ACC112 (cell line): ENCODE data around the gene PANX2.

Experiments
- H2AFZ ChIP-seq: fragments of 200-600 bp; sonication (generic); one replicate; pipeline ENCODE4 v1.6.0; 2017; ENCODE audit warnings: antibody characterized with exemption, low read length; ENCODE audit not compliant: unreplicated experiment
- H3K27ac ChIP-seq: fragments of 200-600 bp; sonication (generic); 2 replicates; pipeline ENCODE4 v1.5.1; 2014; ENCODE audit warnings: low read depth, mild to moderate bottlenecking, antibody characterized with exemption, low read length, moderate library complexity
- H3K27me3 ChIP-seq: fragments of 200-600 bp; sonication (generic); 2 replicates; pipeline ENCODE4 v1.6.1; 2014; ENCODE audit warnings: mild to moderate bottlenecking, antibody characterized with exemption, low read length, moderate library complexity, mixed read lengths; ENCODE audit not compliant: insufficient read depth
- H3K36me3 ChIP-seq: fragments of 200-600 bp; sonication (generic); 2 replicates; pipeline ENCODE4 v1.6.1; 2016; ENCODE audit warnings: mild to moderate bottlenecking, antibody characterized with exemption, low read length, moderate library complexity, mixed read lengths; ENCODE audit not compliant: insufficient read depth
- H3K4me1 ChIP-seq: fragments of 200-600 bp; sonication (generic); one replicate; pipeline ENCODE4 v1.6.1; 2016; ENCODE audit warnings: low read length, mixed read lengths; ENCODE audit not compliant: insufficient read depth, unreplicated experiment, control insufficient read depth
- H3K4me3 ChIP-seq: fragments of 200-600 bp; sonication (generic); 2 replicates; pipeline ENCODE4 v1.5.1; 2014; ENCODE audit warnings: mild to moderate bottlenecking, low read depth, low read length
- H3K79me2 ChIP-seq: fragments of 200-600 bp; sonication (generic); one replicate; pipeline ENCODE4 v1.6.0; 2016; ENCODE audit warnings: low read length; ENCODE audit not compliant: control insufficient read depth, unreplicated experiment, insufficient read depth

PANX2 gene

DNA sequence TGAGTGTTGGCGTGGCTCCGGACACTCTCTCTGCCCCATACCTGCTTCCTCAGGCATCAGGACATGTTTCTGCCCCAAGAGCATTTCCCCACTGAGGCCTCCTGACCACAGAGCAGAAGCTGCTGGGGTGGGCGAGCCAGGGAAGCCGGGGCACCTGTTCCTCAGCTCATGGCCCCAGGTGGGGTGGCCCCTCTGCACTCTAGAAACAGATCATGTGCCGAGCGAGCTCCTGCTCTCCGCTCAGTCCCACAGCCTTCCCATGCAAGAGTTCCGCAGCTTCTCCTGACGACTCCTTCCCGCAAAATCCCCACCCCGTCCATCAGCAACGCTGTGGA lies 22.4 kb upstream of the PANX2 start:
- Histone ChIP-seq H3K27me3 (no peaks in the 10 kb centered on the region), H3K4me3 (no peak overlapping the region), H2AFZ (no peak overlapping the region), H3K36me3 (no peaks in the 10 kb centered on the region), H3K79me2 (no peaks in the 10 kb centered on the region), H3K27ac (no peak overlapping the region), H3K4me1 (no peaks in the 10 kb centered on the region)

DNA sequence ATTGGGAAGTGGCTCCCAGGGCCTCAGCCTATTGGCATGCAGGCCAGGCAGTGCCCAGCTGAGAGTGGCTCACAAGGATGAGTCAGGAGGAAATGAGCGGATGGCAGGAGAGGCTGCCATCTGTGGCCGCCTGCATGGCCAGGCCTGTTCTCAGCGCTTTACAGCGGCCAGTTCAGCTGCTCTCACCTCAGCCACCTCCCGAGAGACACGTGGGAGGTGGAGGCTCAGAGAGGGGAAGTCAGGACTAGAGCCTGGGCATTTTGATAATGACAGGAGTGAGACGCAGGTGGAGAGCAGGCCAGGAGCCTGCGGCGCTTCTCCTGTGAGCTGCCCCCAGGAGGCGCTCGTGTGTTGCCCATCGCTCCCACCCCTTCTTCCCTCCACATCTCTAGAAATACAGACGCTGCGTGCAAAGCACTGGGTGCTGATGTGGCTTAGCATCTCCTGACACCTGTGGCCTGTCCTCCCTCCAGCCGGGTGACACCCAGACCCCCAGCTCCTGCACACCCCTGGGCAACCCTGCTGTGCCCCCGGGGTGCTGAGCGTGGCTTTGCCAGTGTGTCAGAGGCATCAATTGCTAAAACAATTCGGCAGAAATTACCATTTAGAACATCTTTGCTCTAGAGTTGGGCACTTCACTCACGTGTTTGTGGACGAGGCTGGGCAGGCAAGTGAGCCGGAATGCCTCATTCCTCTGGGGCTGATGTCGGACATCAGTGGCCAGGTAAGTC lies 21.4 kb upstream of the PANX2 start:
- Histone ChIP-seq H3K36me3 (no peaks in the 10 kb centered on the region), H3K27me3 (no peaks in the 10 kb centered on the region), H3K4me1 (no peaks in the 10 kb centered on the region), H3K4me3 (no peak overlapping the region), H3K79me2 (no peaks in the 10 kb centered on the region), H2AFZ (no peak overlapping the region), H3K27ac (no peak overlapping the region)

DNA sequence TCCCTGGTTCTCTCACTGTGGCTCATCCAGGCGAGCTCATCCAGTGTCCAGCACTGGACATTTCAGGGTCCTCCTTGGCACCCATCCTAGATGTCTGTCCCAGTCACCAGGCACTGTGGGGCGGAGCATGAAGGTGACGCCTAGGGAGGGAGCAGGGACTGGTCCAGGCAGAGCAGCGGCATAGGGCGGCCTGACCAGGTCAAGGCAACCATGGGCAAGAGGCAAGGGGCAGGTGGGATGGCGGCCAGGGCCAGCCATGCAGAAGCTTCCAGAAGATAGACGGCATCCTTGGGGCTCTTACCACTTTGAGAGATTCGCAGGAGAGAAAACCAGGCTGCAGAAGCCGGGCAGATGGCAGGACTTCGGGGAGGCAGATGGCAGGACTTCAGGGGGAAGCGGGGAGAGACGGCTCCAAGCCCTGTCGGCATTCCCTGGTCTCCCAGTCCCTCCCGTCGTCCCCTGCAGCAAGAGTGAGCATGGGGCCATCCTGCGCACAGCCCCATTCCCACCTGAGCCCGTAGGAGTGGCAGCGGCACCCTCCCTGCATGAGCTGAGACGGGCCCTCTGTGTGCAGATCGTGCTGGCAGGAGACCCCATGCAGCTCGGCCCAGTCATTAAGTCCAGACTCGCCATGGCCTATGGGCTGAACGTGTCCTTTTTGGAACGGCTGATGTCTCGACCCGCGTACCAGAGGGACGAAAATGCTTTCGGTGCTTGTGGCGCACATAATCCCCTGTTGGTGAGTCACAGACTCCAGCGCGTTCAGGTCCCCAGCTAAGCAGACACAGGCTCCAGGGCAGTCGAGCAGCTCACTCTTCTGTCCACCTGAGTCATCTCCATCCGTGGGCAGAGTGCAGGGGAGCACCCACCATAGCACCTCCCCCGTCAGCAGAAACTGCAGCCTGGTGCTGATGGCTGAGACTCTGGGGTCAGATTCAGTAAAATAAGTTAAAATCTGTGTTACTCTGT lies 20.1 kb upstream of the PANX2 start:
- Histone ChIP-seq H3K27ac (no peak overlapping the region), H2AFZ (no peak overlapping the region), H3K27me3 (no peaks in the 10 kb centered on the region)

DNA sequence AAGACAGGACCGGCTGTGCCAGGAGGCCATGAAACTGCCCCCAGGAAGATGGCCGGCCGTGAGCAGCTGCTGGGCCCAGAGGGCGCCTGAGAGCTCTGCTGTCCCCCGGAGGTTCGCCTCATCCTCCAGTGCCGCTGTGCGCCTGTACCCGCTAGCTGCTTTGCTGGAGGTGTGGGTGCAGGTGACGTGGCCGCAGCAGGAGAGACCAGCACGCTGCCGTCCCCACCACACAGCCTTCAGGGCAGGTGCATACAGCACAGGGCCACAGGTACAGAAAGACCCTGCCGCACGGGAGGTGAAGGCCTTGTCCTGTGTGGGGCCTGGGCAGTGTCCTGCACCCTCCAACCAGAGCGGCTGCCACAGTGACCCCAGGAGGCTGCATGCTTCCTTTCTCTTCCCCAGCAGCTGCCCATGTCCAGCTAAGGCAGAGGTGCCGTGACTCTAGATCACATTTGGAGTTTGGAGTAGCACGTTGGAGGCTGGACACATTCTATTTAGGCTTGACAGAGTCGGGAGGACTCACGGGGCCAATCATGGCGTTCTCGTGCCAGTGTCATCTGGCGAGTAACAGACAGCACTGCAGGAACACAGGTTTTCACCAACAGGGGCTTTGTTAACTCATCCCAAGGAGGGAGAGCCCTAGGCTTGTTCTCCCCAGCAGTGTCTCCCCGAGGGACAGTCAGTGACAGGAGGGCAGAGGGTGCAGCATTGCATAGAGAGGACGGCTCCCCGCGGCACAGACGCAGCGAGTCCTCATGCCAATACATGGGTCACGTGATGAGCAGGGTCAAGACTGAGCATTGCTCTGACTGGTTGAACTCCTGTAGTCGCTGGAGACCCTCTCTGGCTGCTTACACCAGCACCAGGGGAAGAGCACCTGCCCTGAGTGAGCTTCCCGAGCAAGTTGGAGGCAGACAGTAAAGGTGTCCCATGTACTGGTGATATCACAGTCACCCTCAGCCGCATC lies 18.7 kb upstream of the PANX2 start:
- Histone ChIP-seq H2AFZ (no peak overlapping the region), H3K36me3 (no peaks in the 10 kb centered on the region), H3K27me3 (no peaks in the 10 kb centered on the region), H3K79me2 (no peaks in the 10 kb centered on the region), H3K27ac (no peak overlapping the region), H3K4me1 (no peaks in the 10 kb centered on the region), H3K4me3 (no peak overlapping the region)

More for the DNA sequence above, 20.1 kb upstream of the PANX2 start:
- H3K4me1 ChIP-seq = no peaks in the 10 kb centered on the region
- no peak overlapping the region for H3K4me3 ChIP-seq
- no peaks in the 10 kb centered on the region for H3K36me3 ChIP-seq
- no peaks in the 10 kb centered on the region for H3K79me2 ChIP-seq

- Histone ChIP-seq H3K36me3 (no peaks in the 10 kb centered on the region), H3K4me3 (no peak overlapping the region), H3K4me1 (no peaks in the 10 kb centered on the region), H3K79me2 (no peaks in the 10 kb centered on the region), H3K27me3 (no peaks in the 10 kb centered on the region), H3K27ac (no peak overlapping the region), H2AFZ (no peak overlapping the region)
Observed at GRCh38 chr22:50153056-50153755, 17.3 kb upstream of the PANX2 start.

GRCh38 chr22:50153756-50154140 lies 16.8 kb upstream of the PANX2 start:
- no peak overlapping the region for H2AFZ ChIP-seq
- H3K4me1 ChIP-seq = no peaks in the 10 kb centered on the region
- H3K27me3 ChIP-seq = no peaks in the 10 kb centered on the region
- H3K79me2 ChIP-seq = no peaks in the 10 kb centered on the region
- no peak overlapping the region for H3K27ac ChIP-seq
- no peaks in the 10 kb centered on the region for H3K36me3 ChIP-seq
- H3K4me3 ChIP-seq = no peak overlapping the region

DNA sequence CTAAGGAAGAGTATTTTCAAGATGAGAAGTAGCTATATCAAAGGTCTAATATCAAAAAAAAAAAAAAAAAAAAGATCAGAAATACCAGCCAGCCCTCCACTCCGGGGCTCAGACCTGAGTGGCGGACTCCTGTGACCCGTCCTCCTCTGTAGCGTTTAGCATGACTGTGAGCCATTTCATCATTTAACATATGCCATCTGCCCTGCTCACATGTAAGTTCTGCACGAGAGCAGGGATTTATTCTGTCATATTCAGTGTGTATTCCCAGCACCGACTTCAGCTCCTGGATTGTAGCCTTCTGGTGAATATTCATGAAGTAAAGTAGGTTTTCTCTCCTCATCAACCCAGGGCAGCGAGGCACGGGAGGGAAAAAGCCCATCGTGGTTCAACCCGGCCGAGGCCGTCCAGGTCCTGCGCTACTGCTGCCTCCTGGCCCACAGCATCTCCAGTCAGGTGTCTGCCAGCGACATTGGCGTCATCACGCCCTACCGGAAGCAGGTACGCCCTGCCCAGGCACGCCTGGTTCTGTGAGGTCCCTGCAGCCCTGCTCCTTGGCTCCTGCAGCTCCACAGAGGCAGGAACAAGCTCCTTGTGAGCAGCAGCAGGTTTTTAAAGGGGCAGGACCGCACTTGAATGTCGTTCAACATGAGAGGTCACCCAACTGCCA lies 12.7 kb upstream of the PANX2 start:
- Histone ChIP-seq H3K4me3 (no peak overlapping the region), H3K27ac (no peak overlapping the region), H3K27me3 (no peaks in the 10 kb centered on the region), H3K4me1 (no peaks in the 10 kb centered on the region), H3K79me2 (no peaks in the 10 kb centered on the region), H3K36me3 (no peaks in the 10 kb centered on the region), H2AFZ (no peak overlapping the region)

DNA sequence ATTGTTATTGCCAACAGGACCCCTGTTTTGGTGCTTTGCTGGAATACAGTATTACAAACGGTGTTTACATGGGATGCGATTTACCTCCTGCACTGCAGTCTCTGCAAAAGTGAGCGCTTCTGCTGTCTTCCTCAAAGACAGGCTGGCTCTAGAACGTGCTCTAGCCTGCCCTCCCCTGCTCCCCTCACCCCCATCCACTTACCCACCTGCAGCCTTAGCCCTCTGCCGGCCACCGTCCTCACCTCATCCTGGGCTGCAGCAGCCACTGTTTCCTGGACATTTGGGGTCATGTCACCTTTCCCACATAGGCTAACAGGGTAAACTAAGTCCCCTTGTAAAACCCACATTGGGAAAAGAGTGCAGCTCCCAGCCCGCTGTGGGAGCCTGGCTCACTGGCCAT lies 9.6 kb upstream of the PANX2 start:
- no peaks in the 10 kb centered on the region for H3K79me2 ChIP-seq
- H3K27me3 ChIP-seq = no peaks in the 10 kb centered on the region

GRCh38 chr22:50161508-50162390 lies 8.8 kb upstream of the PANX2 start:
- Histone ChIP-seq H3K4me3 (no peak overlapping the region), H3K79me2 (no peaks in the 10 kb centered on the region), H2AFZ (no peak overlapping the region), H3K36me3 (no peaks in the 10 kb centered on the region), H3K27me3 (no peaks in the 10 kb centered on the region), H3K4me1 (no peaks in the 10 kb centered on the region), H3K27ac (no peak overlapping the region)

More for the DNA sequence above, 9.6 kb upstream of the PANX2 start:
- no peaks in the 10 kb centered on the region for H3K4me1 ChIP-seq
- no peak overlapping the region for H2AFZ ChIP-seq
- H3K36me3 ChIP-seq = no peaks in the 10 kb centered on the region
- H3K27ac ChIP-seq = no peak overlapping the region
- H3K4me3 ChIP-seq = no peak overlapping the region
